Stimulated activated CD4-positive, alpha-beta T cell treated with anti-CD3 and anti-CD28 coated beads, Interleukin-4, amount 100 ng/mL, for 48 hours (primary cell): ENCODE results near the gene ARHGEF18.

Experiments used
- DNase-seq, 2 donors: peaks; one replicate each; pipeline ENCODE4 v3.0.0-alpha.2; 2020; ENCODE audit warnings: low read depth in 2 of 2

ARHGEF18 gene

DNA sequence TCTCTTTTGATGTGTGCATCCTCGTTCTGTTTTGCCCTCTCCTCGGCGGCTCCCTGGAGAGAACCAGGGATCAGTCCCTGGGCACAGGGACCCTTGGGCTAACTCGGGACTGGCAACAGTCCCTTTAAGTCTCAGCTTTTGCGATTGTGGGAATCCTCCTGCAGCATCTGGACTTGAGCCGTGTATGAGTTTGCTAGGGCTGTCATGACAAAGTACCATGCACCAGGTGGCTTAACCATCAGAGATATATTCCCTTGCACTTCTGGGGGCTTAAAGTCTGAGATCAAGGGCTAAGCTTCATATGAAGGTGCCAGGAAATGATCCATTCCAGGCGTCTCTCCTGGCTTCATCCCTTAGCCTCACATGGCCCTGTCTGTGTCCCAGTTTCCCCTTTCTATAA, 34.5 kb downstream of the ARHGEF18 start:
- no peak for DNase-seq

DNA sequence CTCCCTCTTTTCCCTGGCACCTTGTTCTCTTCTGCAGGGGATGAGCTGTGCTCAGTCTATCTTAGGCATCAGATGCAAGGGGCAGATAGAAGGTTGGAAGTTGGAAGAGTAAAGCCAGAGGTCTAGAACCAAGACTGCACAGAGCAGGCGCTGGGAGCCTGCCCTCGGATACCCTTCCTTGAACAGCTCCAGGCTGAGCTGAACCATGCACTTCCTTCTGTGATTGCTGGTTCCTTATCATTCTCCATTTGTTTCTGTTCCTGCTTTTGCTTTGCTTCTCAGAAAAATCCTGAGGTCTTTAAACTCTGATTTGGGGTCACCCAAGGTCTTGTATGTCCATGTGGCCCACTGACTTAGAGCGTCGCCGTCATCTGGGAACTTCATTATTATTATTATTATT, 36.3 kb downstream of the ARHGEF18 start:
- no peak for DNase-seq

DNA sequence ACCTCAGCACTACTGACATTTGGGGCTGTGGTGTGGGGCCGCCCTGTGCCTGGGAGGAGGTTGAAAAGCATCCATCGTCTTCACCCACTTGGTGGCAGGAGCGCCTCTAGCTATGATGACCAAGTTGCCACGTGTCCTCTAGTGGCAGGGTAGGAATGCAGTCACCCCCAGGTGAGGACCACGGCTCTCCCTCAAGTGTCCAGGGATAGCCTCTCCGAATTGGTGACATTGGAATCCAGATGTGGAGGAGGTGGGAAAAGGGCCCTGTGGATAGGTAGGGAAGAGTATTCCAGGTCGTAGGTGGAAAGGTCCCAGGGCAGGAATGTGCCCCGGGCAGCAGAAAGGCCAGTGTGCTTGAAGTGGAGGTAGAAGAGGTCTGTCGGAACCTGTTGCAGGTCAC, 37.6 kb downstream of the ARHGEF18 start:
- no peak for DNase-seq

DNA sequence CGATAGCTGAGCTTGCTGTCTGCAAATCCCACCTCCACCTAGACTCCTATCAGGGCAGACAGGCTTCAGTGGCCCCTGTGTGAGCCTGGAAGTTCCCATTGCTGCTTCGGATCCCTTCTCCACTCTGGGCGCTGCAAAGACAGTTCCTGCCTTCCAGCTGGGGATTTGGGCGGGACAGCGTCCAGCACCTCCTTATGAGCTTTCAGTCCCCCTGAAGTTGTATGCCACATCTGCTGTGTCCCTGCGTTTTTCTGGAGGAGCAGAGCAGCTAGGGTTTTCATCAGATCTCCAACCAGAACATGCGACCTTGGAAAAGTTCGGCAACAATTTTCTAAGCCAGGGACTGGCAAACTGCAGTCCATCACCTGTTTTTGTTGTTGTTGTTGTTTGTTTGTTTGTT, 38.0 kb downstream of the ARHGEF18 start:
- no peak for DNase-seq

DNA sequence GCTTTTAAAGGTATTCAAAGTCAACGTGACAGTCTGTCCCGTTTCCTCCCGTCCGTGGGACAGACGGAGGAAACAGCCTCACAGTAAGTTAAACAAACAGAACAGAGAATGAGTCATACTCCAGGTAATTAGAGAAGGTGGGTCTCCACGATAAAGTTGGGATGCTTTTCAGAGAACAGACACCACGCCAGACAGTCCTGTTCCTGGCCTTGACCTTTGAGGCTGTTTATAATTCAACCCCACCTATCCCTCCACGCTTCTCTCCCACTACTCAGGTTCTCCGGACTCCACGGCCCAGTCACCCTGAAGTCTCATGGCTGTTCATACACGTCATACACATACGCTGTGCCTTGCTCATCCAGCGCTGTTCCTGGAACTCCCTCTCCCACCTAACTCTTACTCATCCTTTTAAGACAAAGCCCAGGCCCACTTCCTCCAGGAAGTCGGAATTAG, 42.5 kb downstream of the ARHGEF18 start:
- no peak for DNase-seq

DNA sequence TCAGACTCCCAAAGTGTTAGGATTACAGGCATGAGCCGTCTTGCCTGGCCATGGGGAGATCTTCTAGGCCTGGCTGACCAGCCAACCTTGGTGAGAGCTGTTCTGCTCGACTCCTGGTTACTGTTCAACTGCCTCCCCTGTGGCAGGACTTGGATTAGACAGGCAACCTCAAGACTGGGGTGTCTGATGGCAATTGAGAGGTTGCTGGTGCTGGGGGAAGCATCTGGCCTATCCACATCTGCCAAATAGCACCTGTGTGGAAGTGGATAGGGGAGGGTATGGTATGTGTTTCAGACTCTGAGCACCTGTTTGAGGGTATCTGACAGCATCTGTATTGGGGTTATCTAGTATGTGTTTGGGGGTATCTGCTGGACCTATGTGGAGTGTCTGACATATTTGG, 44.7 kb downstream of the ARHGEF18 start:
- no peak for DNase-seq

DNA sequence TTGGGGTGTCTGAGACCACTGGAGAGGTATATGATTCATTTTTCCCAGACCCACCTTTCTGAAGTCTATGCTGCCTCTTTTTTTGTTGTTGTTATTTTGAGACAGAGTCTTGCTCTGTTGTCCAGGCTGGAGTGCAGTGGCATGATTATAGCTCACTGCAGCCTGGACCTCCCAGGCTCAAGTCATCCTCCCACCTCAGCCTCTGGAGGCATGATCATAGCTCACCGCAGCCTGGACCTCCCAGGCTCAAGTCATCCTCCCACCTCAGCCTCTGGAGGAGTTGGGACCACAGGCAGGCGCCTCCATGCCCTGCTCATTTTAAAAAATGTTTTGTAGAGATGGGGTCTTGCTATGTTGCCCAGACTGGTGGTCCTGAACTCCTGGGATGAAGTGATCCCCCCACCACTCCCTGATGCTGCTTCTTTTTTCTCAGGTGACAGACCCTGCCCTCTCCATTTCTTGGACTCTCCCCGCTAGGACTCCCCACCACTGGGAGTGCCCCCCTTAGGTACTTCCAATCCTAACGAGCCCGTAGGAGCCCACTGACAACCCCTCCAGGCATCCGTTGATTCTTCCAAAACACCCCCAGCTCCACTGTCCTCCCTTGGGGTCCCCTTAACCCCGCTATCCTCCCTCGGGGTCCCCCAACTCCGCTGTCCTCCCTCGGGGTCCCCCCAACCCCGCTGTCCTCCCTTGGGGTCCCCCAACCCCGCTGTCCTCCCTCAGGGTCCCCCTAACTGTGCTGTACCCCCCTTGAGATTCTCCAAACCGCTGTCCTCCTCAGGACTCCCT, 45.4 kb downstream of the ARHGEF18 start:
- no peak for DNase-seq

DNA sequence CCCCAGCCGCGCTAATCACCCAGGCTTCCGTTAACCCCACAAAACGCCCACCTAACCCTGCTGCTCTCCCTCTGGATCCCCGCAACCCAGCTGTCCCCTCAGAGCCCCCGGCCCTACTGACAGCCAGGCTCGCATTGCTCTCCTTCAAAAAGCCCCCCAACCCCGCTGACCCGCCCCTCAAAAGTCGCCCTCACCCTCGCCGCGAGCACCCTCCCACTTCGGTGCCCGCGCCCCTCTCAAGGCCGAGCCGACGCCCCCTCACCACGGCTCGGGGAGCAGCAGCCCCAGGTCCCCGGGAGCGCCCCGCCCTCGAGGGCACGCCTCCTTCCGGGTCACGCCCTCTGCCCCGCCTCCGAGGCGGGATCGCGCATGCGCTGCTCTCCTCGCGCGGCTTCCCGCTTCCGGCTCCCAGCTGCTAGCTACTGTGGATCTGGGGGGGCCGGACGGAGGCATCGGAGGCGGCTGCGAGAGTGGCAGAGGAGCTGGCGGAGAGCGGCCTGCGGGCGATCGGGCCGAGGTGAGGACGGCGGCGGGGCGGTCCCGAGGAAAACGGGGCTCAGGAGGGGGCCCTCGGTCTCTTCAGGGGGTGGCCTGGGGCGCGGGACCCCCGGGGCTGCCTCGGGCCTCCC, 46.1 kb downstream of the ARHGEF18 start:
- DNase-seq: peak; percentile 74 to 80

DNA sequence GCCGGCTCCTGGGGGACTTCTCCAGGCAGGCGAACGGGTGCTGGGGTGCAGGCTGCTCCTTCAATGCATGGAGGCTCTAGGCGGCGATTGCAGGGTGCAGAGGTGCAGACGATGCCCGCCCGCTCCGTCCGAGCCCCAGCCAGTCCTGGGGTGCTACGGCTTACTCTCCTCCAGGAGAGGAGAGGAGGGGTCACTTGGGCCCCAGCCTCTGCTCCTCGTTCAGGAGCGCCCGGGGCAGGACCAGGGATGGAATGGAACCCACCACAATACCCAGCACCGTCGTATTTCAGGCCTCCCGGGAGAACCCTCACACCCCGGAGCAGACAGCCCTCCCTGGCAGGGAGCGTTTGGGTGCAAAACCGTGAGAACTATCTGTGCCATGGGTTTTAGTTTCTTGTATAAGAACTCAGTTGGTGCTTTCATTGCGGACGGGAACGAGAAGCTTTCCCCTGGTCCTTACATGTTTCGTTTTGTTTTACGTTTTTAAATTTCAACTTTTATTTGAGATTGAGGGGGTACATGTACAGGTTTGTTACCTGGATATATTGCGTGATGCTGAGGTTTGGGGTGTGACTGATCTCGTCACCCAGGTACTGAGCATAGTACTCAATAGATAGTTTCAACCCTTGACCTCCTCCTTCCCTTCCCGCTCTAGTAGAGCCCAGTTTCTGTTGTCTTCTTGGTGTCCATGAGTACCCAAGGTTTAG, 46.8 kb downstream of the ARHGEF18 start:
- no peak for DNase-seq

DNA sequence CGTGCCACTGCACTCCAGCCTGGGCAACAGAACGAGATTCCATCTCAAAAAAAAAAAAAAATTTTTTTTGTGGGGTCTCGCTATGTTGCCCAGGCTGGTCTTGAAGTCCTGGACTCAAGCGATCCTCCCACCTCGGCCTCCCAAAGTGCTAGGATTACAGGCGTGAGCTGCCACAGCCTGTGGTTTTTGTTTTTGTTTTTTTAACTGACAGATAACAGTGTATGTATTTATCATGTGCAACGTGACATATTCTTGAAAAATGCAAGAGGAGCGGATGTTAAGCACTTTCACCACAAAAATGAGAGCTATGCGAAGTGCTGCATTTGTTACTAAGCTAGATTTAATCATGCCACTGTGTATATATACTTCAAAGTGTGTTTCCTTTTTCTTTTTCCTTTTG, 49.0 kb downstream of the ARHGEF18 start:
- DNase-seq: no peak
